ENCODE data around the gene KNDC1.
A peak's percentile ranks its signal among the peaks of the same experiment; 100 is the strongest.

KNDC1 gene

GRCh38 chr10:133274751-133275683 is 115.0 kb downstream of the KNDC1 start:
- peak; percentile 75 to 79 for DNase-seq (ENCODE audit: low read depth in 2 of 2)

GRCh38 chr10:133275684-133276092 is 115.7 kb downstream of the KNDC1 start:
- peak; percentile 42 to 53 for DNase-seq (ENCODE audit: low read depth in 2 of 2)
